ENCODE measurements around the gene CECR2.

CECR2 gene

DNA sequence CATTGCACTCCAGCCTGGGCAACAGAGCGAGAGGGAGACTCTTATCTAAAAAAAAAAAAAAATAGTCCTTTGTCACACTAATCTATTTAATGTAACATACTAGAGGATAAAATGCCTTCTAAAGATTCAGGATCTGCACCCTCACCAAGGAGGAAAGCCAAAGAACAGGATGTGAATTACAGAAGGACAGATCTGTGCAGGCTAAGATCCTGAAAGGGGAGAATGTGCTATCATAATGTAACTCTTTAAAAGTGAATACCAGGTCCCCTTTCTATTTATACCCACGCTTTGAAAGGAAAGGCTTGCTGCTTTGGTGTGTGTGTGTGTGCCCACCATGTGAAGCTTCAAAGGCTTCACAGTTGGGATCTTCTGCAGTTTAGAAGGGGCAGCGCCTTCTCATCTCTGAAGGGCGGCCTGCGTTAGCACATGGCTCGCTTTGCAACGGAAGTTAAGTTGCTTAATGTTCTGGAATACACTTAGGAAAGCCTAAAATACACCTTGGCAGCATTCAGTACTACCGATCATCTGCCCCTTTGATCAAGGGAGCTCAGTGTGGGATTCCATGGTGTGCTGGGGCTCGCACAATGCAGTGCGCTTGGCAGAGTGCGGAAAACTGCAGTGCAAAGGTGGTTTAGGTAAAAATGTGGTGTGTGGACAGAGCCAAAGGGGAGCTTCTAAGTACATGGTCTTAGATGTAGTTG, 6.8 kb downstream of the CECR2 start:
- H3K36me3 ChIP-seq (ENCODE audit: low read depth): no peaks in the 10 kb centered on the region
- DNase-seq (ENCODE audit: low spot score): no peak
- H3K9me3 ChIP-seq (ENCODE audit: severe bottlenecking): no peaks in the 10 kb centered on the region
- H3K4me3 ChIP-seq (ENCODE audit: severe bottlenecking): no peak overlapping the region
- TF ChIP-seq, protein P1, sequence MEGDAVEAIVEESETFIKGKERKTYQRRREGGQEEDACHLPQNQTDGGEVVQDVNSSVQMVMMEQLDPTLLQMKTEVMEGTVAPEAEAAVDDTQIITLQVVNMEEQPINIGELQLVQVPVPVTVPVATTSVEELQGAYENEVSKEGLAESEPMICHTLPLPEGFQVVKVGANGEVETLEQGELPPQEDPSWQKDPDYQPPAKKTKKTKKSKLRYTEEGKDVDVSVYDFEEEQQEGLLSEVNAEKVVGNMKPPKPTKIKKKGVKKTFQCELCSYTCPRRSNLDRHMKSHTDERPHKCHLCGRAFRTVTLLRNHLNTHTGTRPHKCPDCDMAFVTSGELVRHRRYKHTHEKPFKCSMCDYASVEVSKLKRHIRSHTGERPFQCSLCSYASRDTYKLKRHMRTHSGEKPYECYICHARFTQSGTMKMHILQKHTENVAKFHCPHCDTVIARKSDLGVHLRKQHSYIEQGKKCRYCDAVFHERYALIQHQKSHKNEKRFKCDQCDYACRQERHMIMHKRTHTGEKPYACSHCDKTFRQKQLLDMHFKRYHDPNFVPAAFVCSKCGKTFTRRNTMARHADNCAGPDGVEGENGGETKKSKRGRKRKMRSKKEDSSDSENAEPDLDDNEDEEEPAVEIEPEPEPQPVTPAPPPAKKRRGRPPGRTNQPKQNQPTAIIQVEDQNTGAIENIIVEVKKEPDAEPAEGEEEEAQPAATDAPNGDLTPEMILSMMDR (IDR thresholded peaks at IDR 0.05; ENCODE audit: poor library complexity, severe bottlenecking): no peak
- H3K27ac ChIP-seq (ENCODE audit: poor library complexity, severe bottlenecking): no peak overlapping the region
- no peak for ATAC-seq (ENCODE audit: low read depth)
- H3K4me1 ChIP-seq (ENCODE audit: insufficient read depth, poor library complexity, severe bottlenecking): no peaks in the 10 kb centered on the region
- H3K27me3 ChIP-seq (ENCODE audit: insufficient read depth, poor library complexity, severe bottlenecking): peaks cover 30% of the 10 kb centered on the region

DNA sequence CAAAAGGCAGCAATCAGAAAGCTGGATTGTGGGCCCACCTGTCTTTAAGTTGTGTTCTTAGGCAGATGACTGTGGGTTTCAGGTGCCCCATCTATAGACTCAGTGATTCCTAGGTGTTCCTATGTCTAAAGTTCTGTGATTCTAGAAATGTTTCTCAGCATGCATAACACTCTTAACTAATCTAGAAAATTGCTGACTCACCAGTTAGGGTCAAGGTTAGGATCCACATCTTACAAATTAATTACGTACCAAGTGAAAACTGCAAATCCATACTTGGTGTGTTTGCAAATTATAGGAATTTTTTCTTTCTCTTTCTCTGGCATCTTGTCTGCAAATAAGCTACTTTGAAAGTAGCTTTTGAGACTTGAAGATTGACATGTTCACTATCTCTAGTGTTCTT, 7.7 kb downstream of the CECR2 start:
- Histone ChIP-seq H3K27ac (ENCODE audit: poor library complexity, severe bottlenecking) (no peak overlapping the region), H3K9me3 (ENCODE audit: severe bottlenecking) (no peaks in the 10 kb centered on the region), H3K4me3 (ENCODE audit: severe bottlenecking) (no peak overlapping the region), H3K36me3 (ENCODE audit: low read depth) (no peaks in the 10 kb centered on the region), H3K4me1 (ENCODE audit: insufficient read depth, poor library complexity, severe bottlenecking) (no peaks in the 10 kb centered on the region), H3K27me3 (ENCODE audit: insufficient read depth, poor library complexity, severe bottlenecking) (peaks cover 21% of the 10 kb centered on the region)
- no peak for ATAC-seq (ENCODE audit: low read depth)
- DNase-seq (ENCODE audit: low spot score): no peak
- TF ChIP-seq, protein P1 (IDR thresholded peaks at IDR 0.05; ENCODE audit: poor library complexity, severe bottlenecking): no peak

DNA sequence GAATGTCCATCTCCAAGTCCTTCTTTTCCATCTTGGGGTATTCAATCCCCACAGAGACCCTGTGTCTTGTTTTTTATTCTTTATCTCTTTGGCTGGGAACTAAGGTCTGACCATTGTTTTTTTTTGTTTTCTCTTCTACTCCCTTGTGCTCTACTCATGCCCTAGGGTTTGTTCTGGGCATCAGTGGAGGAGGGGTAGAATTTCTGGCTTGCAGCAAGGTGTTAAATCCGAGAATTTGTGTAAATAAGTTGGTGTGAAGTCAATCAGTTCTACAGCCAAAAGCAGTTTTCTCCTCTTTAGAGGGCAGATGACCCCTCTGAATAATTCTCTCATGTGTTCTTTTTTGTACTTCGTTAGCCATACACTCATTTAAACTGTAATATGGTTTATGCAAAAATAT, 10.7 kb downstream of the CECR2 start:
- no peaks in the 10 kb centered on the region for H3K27me3 ChIP-seq (ENCODE audit: insufficient read depth, poor library complexity, severe bottlenecking)
- H3K4me1 ChIP-seq (ENCODE audit: insufficient read depth, poor library complexity, severe bottlenecking): no peaks in the 10 kb centered on the region
- TF ChIP-seq, protein P1 (IDR thresholded peaks at IDR 0.05; ENCODE audit: poor library complexity, severe bottlenecking): no peak
- no peak overlapping the region for H3K4me3 ChIP-seq (ENCODE audit: severe bottlenecking)
- H3K36me3 ChIP-seq (ENCODE audit: low read depth): no peaks in the 10 kb centered on the region
- DNase-seq (ENCODE audit: low spot score) (no peak), ATAC-seq (ENCODE audit: low read depth) (no peak)
- no peaks in the 10 kb centered on the region for H3K9me3 ChIP-seq (ENCODE audit: severe bottlenecking)
- no peak overlapping the region for H3K27ac ChIP-seq (ENCODE audit: poor library complexity, severe bottlenecking)

DNA sequence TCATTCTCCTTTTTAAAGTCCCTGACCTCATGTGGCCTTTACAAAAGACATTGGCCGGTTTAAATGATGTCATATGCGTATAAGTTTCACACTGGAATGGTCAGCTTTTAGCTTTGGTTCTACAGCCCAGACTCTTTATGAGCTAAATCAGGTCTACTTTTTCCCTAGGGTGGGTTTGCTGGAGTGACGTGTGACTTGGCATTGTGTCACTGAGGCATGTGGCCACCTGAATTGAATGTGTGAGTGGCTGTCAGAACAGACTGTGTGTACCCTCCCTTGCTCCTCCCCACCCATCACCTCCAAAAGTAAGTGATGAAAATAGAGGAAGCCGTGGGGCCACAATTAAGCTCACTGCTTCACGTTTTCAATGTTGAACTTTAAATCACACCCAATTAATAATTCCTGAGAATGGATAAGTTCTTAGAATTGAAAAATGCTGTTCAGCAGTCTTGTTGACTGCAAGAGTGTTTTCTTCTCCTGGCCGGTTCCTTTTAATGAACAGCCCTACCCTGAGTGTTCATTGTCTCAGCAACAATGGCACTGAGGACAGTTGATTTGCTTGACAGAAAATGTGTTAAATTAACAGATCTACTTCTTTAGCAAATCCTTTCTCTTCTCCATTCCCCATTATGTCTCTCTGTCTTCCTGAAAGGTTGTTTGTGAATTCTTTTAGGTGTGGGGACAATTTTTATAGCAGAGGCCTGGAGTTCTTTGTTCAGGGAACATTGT, 11.3 kb downstream of the CECR2 start:
- TF ChIP-seq, protein P1 (IDR thresholded peaks at IDR 0.05; ENCODE audit: poor library complexity, severe bottlenecking): no peak
- no peaks in the 10 kb centered on the region for H3K36me3 ChIP-seq (ENCODE audit: low read depth)
- no peaks in the 10 kb centered on the region for H3K9me3 ChIP-seq (ENCODE audit: severe bottlenecking)
- no peaks in the 10 kb centered on the region for H3K4me1 ChIP-seq (ENCODE audit: insufficient read depth, poor library complexity, severe bottlenecking)
- no peak overlapping the region for H3K27ac ChIP-seq (ENCODE audit: poor library complexity, severe bottlenecking)
- DNase-seq (ENCODE audit: low spot score) (no peak), ATAC-seq (ENCODE audit: low read depth) (no peak)
- H3K27me3 ChIP-seq (ENCODE audit: insufficient read depth, poor library complexity, severe bottlenecking): no peaks in the 10 kb centered on the region
- H3K4me3 ChIP-seq (ENCODE audit: severe bottlenecking): no peak overlapping the region
